Activated effector memory CD4-positive, alpha-beta T cell treated with Interleukin-2 at 50 U/mL for 16 hours (primary cell): ENCODE results near the gene ATP11A.

Source experiments
- DNase-seq: peaks from one replicate; pipeline ENCODE4 v3.0.0-alpha.2; 2020

Gene ATP11A

DNA sequence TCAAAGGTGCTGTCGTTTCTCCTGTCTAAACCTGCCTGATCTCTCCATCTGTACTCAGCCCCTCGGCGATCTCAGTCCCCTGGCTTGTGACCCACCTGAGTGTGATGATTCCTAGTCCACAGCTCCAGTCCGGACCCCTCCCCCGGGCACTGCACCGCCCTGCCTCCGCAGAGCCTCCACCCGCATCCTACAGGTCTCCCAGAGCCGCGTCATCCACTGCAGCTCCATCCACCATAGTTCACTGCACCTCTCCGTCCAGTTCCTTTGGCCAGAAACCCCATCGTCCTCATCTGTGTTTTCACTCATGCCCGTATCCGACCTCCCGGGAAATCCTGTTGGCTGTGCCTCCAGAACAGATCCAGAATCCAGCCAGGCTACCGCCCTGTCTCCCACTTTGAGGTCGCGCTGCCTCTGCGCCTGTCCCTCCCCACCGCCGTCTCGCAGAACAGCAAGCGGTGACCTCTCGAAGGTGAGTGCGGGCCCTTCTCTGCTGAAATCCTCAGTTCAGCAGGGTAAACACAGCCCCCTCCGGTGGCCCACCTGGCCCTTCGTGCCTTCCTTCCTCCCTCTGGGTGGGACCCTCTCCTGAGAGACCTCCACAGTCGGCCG lies 227.3 kb downstream of the ATP11A start:
- DNase-seq = no peak

DNA sequence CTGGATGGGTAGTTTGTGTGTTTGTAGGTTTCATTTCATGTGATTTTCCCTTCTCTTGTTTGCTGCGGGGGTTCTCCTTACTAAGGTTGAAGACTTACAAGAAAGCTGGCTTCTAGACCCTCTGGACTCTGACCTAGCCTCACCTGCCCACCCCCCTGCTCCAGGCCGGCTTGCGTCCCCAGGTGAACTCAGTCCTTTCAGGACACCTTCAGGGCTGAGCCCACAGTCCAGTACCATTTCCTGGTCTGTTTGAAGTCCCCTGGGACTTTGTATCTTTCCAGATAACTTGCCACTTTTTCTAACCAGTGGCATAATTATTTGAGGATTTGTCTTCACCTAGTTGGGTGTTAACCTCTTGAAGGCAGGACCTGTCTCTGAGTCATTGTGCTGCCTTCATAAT lies 227.9 kb downstream of the ATP11A start:
- DNase-seq = no peak

DNA sequence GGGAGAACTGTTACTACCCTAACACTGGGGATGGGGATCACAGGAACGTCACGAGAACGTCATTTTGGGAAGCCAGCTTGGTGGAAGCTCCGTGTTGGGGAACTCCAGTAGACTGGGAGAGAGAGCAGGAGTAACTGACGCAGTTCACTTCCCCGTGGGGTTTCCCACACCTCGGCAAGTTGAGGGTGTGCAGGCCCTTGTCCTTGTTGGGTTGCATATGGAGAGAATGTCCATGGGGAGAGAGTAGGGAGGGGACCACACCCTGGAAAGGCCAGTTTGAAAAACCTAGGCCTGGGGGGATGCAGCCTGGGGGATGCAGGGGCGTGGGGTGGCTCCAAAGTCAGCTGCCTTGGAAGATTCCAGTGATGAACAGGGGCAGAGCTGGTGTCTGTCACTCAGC lies 228.4 kb downstream of the ATP11A start:
- DNase-seq = no peak

DNA sequence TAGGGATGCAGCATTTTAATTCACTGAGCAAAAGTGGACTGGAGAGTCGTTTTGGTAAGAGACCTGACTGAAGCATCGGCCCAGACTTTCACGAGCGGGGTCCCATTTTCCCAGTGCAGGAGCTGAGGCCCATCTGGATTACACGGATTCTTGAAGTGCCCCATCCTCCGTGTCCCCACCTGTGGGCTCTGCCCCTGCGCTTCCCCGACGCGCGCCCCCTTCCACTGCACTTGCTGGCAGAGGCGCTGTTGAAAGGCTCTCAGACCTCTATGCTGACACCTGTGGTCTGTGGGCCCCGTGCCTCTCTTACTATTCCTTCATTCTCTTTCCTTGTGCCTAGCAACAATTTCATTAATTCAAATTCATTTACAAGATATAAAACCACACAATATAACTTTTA lies 228.9 kb downstream of the ATP11A start:
- DNase-seq = no peak

DNA sequence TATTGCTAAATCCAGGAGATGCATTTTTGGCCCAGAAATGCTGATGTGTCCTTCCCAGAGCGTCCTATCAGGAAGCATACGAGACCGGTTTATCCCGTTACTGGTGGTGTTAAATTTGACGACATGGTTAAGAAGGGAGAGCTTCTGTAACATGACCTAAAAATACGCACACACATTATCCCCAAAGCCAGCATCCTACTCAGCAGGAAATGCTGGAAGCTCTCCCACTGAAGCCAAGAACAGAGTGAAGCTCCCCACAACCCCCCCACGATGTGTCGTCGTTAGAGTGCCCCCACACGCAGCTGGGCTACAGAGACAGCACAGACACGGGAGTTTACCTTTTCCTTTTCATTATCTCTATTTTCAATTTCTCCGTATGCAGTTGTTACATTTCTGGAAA lies 234.1 kb downstream of the ATP11A start:
- DNase-seq = no peak

DNA sequence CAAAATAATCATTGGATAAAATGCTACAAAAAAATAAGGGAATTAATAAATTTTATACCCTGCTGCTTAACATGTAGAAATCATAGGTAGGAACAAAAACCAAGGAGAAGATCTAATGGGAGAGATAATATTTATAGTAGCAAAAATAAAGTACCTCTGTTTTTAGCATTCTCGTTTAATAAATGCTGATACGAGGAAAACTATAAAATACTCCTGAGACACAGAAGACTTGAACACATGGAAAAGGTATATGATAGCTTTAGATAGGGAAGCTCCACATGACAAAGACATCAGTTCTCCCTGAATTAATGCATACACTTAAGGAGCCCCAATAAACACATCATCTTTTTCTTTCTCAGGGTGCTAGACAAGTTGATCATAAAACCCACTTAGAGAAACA lies 234.5 kb downstream of the ATP11A start:
- DNase-seq = no peak

DNA sequence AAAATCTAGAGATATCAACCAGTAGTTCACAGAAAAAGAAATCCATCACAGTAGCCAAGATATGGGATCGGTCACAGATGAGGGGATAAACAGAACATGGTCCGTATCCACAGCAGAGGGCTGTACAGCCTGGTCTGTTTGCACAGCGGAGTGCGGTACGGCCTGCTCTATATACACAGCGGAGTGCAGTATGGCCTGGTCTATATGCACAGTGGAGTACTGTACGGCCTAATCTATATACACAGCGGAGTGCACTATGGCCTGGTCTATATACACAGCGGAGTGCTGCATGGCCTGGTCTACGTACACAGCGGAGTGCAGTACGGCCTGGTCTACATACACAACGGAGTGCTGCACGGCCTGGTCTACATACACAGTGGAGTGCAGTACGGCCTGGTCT lies 236.2 kb downstream of the ATP11A start:
- no peak for DNase-seq

DNA sequence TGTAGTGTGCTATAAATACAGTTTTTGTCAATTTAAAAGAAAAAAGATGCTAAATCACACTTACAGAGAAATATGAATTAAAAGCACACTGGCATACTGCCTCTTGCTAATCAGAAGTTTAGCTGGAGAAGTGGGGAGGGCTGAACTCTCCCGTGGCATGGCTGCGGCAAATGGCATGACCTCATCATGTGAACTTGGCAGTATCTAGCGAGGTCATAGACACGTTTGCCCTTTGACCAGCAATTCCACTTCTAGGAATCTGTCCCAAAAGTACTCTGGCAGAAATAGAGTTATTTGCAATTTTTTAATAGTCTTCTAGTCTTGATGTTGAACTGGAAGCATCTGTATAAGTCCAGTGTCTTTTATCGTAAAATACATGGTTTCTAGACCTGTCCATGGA lies 237.2 kb downstream of the ATP11A start:
- DNase-seq = no peak

DNA sequence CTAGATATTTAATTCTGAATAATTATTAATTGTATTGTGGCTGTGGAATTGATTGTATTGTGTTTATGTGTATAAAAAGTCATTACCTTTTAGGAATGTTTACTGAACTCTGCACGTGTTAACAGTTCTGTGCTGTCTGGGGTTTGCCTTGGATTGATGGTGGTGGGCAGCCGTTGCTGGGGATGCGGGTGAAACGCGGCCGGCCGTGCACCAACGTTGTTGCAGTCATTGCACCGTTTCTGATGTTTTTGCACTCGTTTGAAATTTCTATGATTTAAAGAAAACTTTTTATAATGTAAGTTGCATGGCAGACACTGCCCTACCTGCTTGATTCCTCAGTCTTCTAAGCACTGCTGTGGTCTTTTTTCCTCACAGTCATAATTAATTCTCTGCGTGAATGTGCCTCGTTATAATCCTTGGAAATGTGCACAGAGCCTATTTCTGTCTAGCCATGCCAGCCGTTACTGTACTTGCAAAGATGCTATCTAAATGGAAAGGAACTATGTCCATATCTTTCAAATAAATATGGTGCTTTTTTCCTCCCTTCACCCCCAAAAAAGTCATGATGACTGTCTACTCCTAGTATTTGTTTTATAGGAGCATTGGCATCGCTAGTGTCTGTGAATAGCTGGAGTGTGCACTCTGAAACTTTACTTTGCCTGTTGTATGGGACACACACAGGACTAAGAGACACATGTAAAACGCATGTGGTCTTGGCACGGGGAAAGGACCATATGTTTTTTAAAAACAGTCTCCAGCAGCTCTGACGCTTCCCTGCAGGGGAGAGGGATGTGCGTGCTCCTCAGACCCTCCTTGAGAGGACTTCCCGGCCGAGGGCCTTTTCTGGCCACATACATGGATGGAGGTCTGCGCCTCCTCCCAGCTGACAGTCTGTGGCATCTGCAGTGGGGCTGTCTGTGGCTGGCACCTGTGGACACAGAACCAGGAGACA lies 238.5 kb downstream of the ATP11A start:
- no peak for DNase-seq

DNA sequence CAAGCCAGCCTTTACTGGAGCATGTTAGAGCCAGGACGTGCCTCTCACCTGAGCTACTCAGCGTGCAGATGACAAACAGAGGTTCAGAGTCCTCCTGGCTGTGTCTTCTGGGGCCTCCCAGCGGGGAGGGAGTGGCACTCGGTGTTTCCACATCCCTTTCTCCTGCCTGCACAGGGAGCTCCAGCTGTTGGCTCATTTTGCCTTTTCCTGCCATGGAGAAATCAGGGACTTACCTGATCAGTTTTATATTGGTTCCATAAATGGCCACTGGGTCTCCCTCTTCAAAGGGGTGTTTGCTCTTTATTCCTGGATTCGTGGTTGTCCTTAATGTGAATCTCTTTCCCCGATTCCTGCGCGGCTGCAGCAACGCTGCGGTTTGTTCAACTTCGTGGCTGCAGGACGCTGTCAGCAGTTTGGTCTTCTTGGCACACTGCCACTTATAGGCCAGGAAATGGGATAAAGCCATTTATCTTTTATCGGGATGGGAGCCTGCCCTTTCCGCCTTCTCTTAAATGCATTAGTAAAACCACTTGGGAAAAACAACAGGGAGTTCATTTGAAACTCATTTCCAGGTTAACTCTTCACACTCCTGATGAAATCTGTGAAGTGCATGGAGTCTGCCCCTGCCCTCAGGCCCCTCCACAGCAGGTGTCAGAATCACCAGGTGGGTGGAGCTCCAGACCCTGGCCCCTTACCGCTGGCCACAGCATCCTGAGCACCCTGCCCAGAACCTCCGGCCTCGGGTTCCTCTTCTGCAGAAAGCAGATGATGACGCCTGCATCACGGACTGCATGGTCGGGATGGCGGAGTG lies 239.3 kb downstream of the ATP11A start:
- DNase-seq = no peak

DNA sequence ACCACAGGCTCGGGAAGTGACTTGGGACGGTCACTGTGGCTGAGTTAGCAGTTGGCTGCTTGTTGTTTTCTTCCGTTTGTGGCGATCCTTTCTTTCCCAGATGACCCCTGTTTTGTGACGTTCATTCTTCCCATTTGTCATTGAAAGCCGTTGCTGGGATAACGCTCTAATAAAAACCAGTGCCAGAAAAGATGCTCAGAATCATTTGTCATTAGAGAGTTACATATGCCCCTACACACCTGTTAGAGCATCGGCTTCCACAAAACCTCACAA lies 239.9 kb downstream of the ATP11A start:
- DNase-seq = no peak

DNA sequence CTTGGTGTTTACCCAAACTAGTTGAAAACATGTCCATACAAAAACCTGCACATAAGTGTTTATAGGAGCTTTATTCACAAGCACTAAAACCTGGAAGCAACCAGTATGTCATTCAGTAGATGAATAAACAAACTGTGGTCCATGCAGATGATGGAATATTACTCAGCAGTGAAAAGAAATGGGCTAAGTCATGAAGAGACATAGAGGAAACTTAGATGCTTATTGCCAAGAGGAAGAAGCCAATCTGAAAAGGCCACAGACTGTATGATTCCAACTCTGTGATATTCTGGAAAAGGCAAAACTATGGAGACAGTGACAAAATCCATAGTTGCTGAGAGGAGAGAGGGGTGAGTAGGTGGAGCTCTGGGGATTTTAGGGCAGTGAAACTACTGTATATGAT lies 240.4 kb downstream of the ATP11A start:
- DNase-seq = no peak

DNA sequence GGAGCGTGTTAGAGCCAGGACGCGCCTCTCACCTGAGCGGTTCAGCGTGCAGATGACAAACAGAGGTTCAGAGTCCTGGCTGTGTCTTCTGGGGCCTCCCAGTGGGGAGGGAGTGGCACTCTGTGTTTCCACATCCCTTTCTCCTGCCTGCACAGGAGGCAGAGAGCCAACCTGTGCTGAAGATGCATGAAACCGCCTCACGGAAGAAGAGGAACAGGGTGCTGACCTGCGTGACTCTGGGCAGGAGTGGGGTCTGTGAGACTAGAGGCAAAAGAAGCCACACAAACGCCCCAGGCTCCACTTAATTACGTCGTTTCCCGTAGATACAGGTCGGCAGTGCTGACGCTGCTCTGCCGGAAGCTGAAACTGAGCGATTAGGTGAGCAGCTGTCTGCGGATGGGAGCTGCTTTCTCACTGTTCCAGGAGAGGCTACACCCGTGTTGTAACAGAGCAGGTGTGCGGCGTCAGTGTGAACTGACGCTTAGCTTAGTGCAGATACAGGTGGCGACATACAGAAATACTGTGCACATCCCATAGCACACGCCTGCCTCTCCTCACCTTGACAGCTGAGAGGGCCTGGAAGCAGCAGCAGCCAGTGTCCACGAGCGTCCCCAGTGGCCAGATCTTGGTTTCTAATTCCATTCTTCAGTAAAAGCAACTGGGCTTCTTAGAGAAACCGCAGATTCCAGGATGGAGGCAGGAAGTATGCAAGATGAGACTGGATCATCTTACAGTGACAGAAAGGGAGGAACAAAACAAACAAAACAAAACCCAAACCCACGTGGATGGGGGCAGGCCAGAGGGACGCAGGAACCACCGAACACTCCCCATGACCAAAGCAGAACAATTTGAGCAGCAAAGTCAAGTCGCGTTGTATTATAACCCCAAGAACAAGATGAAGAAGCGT lies 241.4 kb downstream of the ATP11A start:
- no peak for DNase-seq

DNA sequence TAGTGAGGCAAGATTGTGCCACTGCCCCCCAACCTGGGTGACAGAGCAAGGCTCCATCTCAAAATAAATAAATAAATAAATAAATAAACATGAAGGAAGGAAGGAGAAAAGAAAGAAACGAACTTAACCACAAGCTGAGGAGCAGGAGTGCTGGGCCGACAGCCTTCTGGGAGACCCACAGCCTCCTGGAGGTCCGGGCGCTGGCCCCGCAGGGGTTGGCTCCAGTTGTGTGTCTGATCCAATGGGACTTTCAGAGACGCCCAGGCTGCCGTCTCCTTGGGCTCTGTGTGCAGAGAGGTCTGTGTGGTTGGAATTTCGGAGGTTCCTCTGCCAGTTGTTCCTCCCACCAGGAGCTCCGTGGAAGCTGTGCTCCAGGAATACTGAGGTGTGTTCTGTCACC lies 243.1 kb downstream of the ATP11A start:
- DNase-seq = no peak

DNA sequence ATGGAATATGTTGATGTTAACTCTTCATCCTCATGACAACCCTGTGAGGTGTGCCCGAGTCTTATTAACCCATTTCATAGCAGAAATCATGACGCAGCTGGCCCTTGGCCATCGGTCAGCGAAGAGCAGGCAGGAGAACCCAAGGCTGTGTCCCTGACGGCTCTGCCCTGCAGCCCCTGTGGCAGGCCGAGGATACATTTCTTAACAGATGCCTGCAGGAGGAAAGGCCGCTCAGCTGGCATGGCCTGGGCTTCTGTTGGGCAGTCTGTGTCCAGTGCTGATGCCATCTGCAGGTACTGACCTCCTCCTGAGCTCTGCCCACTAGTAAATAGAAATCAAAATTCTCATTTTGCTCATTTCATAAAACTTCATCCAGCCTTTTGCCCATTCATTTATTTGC lies 243.8 kb downstream of the ATP11A start:
- DNase-seq = no peak

DNA sequence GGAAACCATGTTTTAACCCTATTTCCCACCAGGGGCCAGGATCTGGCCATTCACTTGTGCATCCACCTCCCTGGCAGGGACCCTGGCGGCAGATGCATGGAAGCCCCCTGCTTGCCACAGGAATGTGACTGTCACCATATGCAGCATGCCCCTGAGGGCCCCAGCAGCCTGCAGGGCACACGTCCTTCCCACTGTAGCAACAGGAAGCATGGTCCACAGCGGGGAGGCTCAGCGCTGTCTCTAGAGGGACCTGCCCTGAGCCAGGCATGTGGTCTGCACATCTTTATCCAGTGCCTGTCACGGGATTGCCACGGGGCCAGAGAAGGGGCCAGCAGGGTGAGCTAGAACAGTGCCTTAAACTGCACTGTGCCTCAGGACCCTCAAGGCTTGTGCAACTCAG lies 244.2 kb downstream of the ATP11A start:
- DNase-seq = no peak
